DOHH2 (cell line): ENCODE measurements around the gene MBTD1.

Source experiments
- EZH2phosphoT487 ChIP-seq: fragments of 200-600 bp; sonication (generic); IDR thresholded peaks from 2 replicates; pipeline ENCODE4 v1.6.1; 2017; ENCODE audit warnings: borderline replicate concordance, mild to moderate bottlenecking, antibody characterized with exemption, low read length, moderate library complexity, mixed read lengths
- TF ChIP-seq, protein P1 (sequence below): fragments of 200-600 bp; sonication (generic); IDR thresholded peaks from one replicate; pipeline ENCODE4 v1.5.1; 2014; ENCODE audit warnings: antibody characterized with exemption, mild to moderate bottlenecking, low read depth, low read length; ENCODE audit not compliant: poor library complexity, severe bottlenecking

DNA sequence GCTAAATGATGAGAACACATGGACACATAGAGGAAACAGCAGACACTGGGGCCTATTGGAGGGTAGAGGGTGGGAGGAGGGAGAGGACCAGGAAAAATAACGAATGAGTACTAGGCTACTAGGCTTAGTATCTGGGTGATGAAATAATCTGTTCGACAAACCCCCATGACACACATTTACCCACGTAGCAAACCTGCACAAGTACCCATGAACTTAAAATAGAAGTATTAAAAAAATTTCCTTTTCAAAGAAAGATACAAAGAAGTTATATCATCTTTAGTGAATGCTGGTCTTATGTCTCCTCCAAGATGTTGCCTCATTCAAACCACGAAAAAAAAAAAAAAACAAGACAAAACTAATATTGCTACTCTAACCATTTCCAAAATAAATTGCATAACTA is 31.7 kb downstream of the MBTD1 start:
- TF ChIP-seq, protein P1, sequence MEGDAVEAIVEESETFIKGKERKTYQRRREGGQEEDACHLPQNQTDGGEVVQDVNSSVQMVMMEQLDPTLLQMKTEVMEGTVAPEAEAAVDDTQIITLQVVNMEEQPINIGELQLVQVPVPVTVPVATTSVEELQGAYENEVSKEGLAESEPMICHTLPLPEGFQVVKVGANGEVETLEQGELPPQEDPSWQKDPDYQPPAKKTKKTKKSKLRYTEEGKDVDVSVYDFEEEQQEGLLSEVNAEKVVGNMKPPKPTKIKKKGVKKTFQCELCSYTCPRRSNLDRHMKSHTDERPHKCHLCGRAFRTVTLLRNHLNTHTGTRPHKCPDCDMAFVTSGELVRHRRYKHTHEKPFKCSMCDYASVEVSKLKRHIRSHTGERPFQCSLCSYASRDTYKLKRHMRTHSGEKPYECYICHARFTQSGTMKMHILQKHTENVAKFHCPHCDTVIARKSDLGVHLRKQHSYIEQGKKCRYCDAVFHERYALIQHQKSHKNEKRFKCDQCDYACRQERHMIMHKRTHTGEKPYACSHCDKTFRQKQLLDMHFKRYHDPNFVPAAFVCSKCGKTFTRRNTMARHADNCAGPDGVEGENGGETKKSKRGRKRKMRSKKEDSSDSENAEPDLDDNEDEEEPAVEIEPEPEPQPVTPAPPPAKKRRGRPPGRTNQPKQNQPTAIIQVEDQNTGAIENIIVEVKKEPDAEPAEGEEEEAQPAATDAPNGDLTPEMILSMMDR: no peak
- TF ChIP-seq EZH2phosphoT487: no peak
